Renal pelvis (tissue), 4 donors: ENCODE measurements around the gene AIF1. TPM values are rescaled to one million over a fixed set of nuclear protein-coding genes. Genes with fewer than 3 reads are reported as not detected.

Experiments used
- DNase-seq: peaks from one replicate; pipeline ENCODE4 v3.0.0-alpha.2; 2013
- polyA plus RNA-seq, 3 donors: library from polyadenylated mRNA; unstranded; fragments of 120-200 nt; gene quantifications; one replicate each; pipeline ENCODE4 v1.2.1, GENCODE V29; 2013; ENCODE audit not compliant: insufficient read length in 3 of 3

The AIF1 gene
- polyA plus RNA-seq, 3 donors: 66.1 to 77.7 (median 74.7) TPM

DNA sequence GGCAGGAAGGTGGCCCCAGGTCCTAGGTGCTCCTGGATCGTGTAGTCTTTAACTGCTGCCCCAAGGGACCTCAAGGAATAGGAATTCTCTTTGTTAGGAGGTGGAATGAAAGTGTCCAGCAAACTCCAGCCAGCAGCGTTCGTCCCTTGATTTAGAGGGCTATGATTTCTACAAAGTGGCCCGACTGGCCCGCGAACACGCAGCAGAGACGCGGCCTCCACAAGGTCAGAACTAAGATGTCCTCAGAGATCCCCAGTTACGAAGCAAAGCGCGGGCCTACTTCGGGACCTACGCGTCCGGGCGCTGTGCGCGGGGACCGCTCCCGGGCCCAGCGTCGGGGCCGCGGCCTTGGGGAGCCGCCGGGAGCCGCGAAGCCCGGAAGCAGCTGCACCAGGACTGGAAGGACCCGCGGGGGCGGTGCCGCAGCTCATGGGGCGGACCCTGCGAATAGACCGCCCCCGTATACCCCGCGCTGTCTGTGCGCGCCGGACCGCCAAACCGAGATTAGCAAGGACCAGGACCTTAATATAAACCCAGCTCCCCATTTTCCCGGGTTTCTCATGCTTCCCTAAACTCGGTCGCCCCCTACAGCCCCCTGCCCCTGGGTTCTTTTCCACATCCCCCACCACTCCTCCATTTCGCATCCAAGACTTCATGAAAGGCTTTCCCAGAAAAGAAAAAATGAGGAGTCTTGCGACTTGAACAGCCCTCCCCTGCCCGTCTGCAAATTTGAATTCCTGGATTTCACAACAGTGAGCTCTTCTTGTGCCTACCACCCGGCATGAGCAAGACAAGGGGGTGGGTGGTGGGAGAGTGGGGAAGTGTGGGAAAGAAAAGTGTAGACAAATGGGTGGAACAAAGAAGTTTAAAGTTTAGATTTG lies 45.6 kb downstream of the AIF1 start, which contains the start of gene C6orf47:
C6orf47 (minus strand) TSS at position 398 of the 881 bp plus-strand sequence. CDS start 831 bp downstream, outside the sequence.
- peak; percentile 88 for DNase-seq

DNA sequence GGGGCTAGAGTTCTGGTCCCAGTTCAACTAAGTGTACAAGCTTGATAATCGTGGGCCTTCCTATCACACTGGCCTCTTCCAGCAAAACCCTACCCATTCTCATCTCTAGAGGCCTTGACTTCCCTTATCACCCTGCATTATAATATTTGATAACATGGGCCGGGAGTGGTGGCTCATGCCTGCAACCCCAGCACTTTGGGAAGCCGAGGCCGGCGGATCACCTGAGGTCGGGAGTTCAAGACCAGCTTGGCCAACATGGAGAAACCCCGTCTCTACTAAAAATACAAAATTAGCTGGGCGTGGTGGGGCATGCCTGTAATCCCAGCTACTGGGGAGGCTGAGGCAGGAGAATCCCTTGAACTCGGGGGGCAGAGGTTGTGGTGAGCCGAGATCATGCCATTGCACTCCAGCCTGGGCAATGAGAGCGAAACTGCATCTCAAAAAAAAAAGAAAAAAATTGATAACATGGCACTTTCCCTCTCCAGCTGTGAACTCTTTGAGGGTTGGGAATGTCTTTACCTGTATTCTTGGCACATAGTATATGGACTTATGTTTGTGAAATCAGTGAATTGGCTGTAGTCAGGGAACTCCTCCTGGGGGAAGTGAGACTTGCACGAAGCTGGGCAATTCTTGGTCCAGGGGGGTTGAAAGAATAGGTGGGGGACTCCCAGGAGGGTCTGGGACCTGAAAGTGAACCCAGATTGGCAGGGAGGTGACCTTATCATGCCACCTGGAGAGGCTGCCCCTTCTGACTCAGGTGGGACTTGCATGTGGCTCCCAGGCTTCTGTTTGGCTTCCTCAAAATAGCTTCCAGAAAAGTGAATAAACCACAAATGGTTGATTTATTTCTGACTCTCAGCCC lies 46.5 kb downstream of the AIF1 start:
- DNase-seq: no peak

DNA sequence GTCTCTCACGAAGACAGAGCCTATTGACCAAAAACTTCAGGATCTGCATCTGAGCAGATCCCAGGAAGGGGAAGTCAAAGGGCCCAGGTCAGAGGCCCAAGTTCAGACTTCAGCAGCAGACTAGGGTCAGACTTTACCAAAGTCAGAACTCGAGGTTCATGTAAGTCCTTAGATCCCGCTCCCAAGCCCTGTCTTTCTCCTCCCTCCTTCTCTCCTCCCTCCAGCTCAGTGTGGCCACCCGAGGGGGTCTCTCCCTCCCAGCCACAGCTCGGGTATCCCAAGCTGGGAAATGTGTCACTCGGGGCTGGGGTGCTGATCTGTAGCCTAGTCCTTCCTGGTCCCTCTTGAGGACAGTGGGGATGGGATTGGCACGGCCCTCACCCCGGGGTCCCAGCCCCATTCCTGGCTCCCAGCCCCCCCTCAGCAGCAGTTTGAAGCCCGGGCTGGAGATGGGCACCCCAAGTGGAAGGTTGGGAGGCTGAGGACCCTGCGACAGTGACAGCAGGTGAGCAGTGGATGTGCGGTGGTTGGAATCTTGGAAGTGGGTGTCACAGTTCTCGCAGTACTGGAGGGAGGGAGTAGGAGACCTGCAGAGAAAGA lies 47.2 kb downstream of the AIF1 start:
- no peak for DNase-seq

GRCh38 chr6:31663126-31663960 lies 48.3 kb downstream of the AIF1 start:
- no peak for DNase-seq

GRCh38 chr6:31663961-31664789 lies 49.1 kb downstream of the AIF1 start:
- no peak for DNase-seq

GRCh38 chr6:31664790-31665500 lies 49.9 kb downstream of the AIF1 start, which contains the start of gene GPANK1:
Gene GPANK1 (minus strand): TSS chr6:31664997. CDS start chr6:31664478, 519 bp downstream.
- DNase-seq: peak; percentile 95

DNA sequence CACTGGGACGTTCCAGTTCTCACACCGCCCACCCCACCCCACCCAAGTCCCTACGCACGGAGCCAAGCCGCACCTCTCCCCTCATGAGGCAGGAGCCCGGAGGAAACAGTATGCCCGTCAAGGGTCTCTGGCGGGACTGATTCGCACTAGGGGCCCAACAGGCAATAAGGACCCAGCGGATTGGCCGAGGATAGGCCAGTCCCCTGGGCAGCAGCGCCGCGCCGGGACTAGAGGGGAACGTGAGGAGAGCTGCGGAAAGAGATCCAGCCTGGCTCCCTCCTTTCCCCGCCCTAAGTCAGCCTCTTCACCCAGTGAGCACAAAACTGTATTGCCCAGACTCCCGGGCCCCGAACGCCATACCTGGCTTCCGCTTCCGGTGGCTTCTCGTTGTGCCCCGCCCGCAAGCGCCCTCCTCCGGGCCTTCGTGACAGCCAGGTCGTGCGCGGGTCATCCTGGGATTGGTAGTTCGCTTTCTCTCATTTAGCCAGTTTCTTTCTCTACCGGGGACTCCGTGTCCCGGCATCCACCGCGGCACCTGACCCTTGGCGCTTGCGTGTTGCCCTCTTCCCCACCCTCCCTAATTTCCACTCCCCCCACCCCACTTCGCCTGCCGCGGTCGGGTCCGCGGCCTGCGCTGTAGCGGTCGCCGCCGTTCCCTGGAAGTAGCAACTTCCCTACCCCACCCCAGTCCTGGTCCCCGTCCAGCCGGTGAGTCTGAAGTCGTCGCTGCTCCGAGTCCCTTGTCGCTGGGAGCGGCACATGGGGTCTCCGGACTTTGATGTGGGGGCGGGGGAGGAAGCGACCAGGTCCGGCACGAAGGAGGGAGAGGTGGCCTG lies 50.7 kb downstream of the AIF1 start, which contains the start of gene CSNK2B:
CSNK2B (plus strand) TSS at position 580 of the 836 bp plus-strand sequence. CDS start 752 bp downstream, outside the sequence.
- DNase-seq: peak; percentile 98

- DNase-seq: peak; percentile 34
Measured at GRCh38 chr6:31666337-31666965, 51.4 kb downstream of the AIF1 start.

Other genes starting within 250 kb of the AIF1 start
- 10 to 100 TPM in 2 of 3 donors, 1 to 10 TPM in 1; 7.0 to 11.8 (median 11.4) TPM for gene MICA, start 211.6 kb upstream of the AIF1 start, polyA plus RNA-seq
- 1 to 10 TPM; 1.4 to 1.9 (median 1.4) TPM for gene MICB, start 117.1 kb upstream of the AIF1 start, polyA plus RNA-seq
- gene MCCD1, start 86.3 kb upstream of the AIF1 start, polyA plus RNA-seq: 10 to 100 TPM; 19.5 to 24.1 (median 21.9) TPM
- gene DDX39B, start 73.2 kb upstream of the AIF1 start, polyA plus RNA-seq: 100 to 1,000 TPM; 563 to 680 (median 632) TPM
- 10 to 100 TPM in 1 of 3 donors, 1 to 10 TPM in 2; 6.5 to 11.3 (median 7.5) TPM for gene ATP6V1G2, start 68.6 kb upstream of the AIF1 start, polyA plus RNA-seq
- 10 to 100 TPM; 22.1 to 30.3 (median 26.5) TPM for gene NFKBIL1, start 67.6 kb upstream of the AIF1 start, polyA plus RNA-seq
- gene LTA, start 42.9 kb upstream of the AIF1 start, polyA plus RNA-seq: under 1 TPM; 0.27 to 0.42 (median 0.30) TPM
- gene TNF, start 39.7 kb upstream of the AIF1 start, polyA plus RNA-seq: under 1 TPM in 1 of 3 donors, not detected in 2; 0.19 TPM
- 1 to 10 TPM; 1.8 to 2.7 (median 2.0) TPM for gene LTB, start 32.8 kb upstream of the AIF1 start, polyA plus RNA-seq
- 1 to 10 TPM; 5.0 to 6.7 (median 5.1) TPM for gene LST1, start 29.0 kb upstream of the AIF1 start, polyA plus RNA-seq
- under 1 TPM in 1 of 3 donors, not detected in 2; 0.43 TPM for gene NCR3, start 22.2 kb upstream of the AIF1 start, polyA plus RNA-seq
- gene PRRC2A, start 5.5 kb downstream of the AIF1 start, polyA plus RNA-seq: 100 to 1,000 TPM; 209 to 221 (median 210) TPM
- 100 to 1,000 TPM; 245 to 281 (median 259) TPM for gene BAG6, start 37.4 kb downstream of the AIF1 start, polyA plus RNA-seq
- gene APOM, start 40.7 kb downstream of the AIF1 start, polyA plus RNA-seq: 100 to 1,000 TPM; 109 to 116 (median 110) TPM
- 10 to 100 TPM; 19.6 to 24.4 (median 20.5) TPM for gene C6orf47, start 45.5 kb downstream of the AIF1 start, polyA plus RNA-seq
- gene GPANK1, start 49.8 kb downstream of the AIF1 start, polyA plus RNA-seq: 10 to 100 TPM; 26.2 to 33.9 (median 33.8) TPM
- gene CSNK2B, start 50.8 kb downstream of the AIF1 start, polyA plus RNA-seq: 100 to 1,000 TPM; 227 to 252 (median 236) TPM
- gene LY6G5B, start 54.7 kb downstream of the AIF1 start, polyA plus RNA-seq: 10 to 100 TPM; 19.0 to 38.1 (median 35.1) TPM
- 1 to 10 TPM; 2.6 to 4.3 (median 3.6) TPM for gene LY6G5C, start 65.8 kb downstream of the AIF1 start, polyA plus RNA-seq
- 10 to 100 TPM; 63.2 to 68.7 (median 63.5) TPM for gene ABHD16A, start 88.1 kb downstream of the AIF1 start, polyA plus RNA-seq
- 1 to 10 TPM in 2 of 3 donors, under 1 TPM in 1; 0.43 to 1.0 (median 1.0) TPM for gene LY6G6F, start 91.6 kb downstream of the AIF1 start, polyA plus RNA-seq
- gene LY6G6D, start 100.1 kb downstream of the AIF1 start, polyA plus RNA-seq: not detected
- gene LY6G6C, start 106.5 kb downstream of the AIF1 start, polyA plus RNA-seq: under 1 TPM; 0.28 to 0.89 (median 0.69) TPM
- gene MPIG6B, start 108.1 kb downstream of the AIF1 start, polyA plus RNA-seq: 1 to 10 TPM; 1.5 to 1.9 (median 1.7) TPM
- 100 to 1,000 TPM; 189 to 234 (median 211) TPM for gene DDAH2, start 114.1 kb downstream of the AIF1 start, polyA plus RNA-seq
- gene CLIC1, start 121.3 kb downstream of the AIF1 start, polyA plus RNA-seq: 100 to 1,000 TPM; 280 to 320 (median 296) TPM
- gene MSH5, start 124.8 kb downstream of the AIF1 start, polyA plus RNA-seq: 10 to 100 TPM; 18.1 to 54.6 (median 52.1) TPM
- 10 to 100 TPM in 2 of 3 donors, 1 to 10 TPM in 1; 5.6 to 13.8 (median 10.7) TPM for gene SAPCD1, start 147.4 kb downstream of the AIF1 start, polyA plus RNA-seq
- gene VWA7, start 162.1 kb downstream of the AIF1 start, polyA plus RNA-seq: 10 to 100 TPM in 2 of 3 donors, 1 to 10 TPM in 1; 8.8 to 14.0 (median 13.1) TPM
- gene VARS1, start 180.5 kb downstream of the AIF1 start, polyA plus RNA-seq: 10 to 100 TPM; 60.0 to 71.2 (median 65.2) TPM
- 10 to 100 TPM; 79.4 to 84.0 (median 81.1) TPM for gene LSM2, start 191.7 kb downstream of the AIF1 start, polyA plus RNA-seq
- gene HSPA1L, start 200.0 kb downstream of the AIF1 start, polyA plus RNA-seq: 1 to 10 TPM; 3.7 to 4.6 (median 3.8) TPM
- 100 to 1,000 TPM; 104 to 122 (median 112) TPM for gene HSPA1A, start 200.3 kb downstream of the AIF1 start, polyA plus RNA-seq
- gene HSPA1B, start 212.5 kb downstream of the AIF1 start, polyA plus RNA-seq: 100 to 1,000 TPM; 125 to 178 (median 158) TPM
- 10 to 100 TPM; 78.1 to 85.5 (median 82.5) TPM for gene NEU1, start 247.6 kb downstream of the AIF1 start, polyA plus RNA-seq